K562 (cell line): Measurements from ENCODE around the gene PSMD14. TPM values are rescaled to one million over a fixed set of nuclear protein-coding genes. Genes with fewer than 3 reads are reported as not detected.

Experiments used
- ATAC-seq: fragments of 200-7000 bp; cut with Tn5 transposase; 3 replicates; pipeline ENCODE4 v1.9.1; 2020; ENCODE audit warnings: moderate library complexity
- BruUV-seq: library from RNA; stranded (reverse); fragments of 400-500 nt; replicated peaks from 2 replicates; lab custom pipeline; 2021; lab: Mats Ljungman, UMichigan
- CTCF ChIA-PET: fragments of 300-600 bp; formaldehyde crosslinking; extraction: SDS; loops from one replicate; lab custom pipeline; 2021; ENCODE audit warnings: low intra/inter-chr PET ratio; lab: Yijun Ruan, JAX
- POLR2A ChIA-PET: fragments of 300-600, 350-650 bp; sonication (Branson Sonifier 250); formaldehyde crosslinking; extraction: SDS; loops from one replicate; lab custom pipeline; 2021; ENCODE audit warnings: antibody characterized with exemption, inconsistent platforms; lab: Yijun Ruan, JAX
- DNase-seq, 4 experiments: peaks; one replicate each; pipeline versions ENCODE4 v3.0.0 to v3.0.0-alpha.2; 2011 to 2018; ENCODE audit warnings: low spot score in 3 of 4, mixed read lengths in 3 of 4; ENCODE audit errors: extremely low read depth in 1 of 4
- FAIRE-seq: peaks from 2 replicates; lab custom pipeline; 2011; peaks lifted over from hg19 to GRCh38; lab: Jason Lieb, UNC
- H2AFZ ChIP-seq: 2 replicates; pipeline ENCODE4 v1.6.0; 2011; ENCODE audit warnings: low read depth, low read length, control low read depth, inconsistent platforms
- H3K27ac ChIP-seq: fragments of 200-600 bp; 3 replicates; pipeline ENCODE4 v1.8.0; 2011; ENCODE audit warnings: low read depth, mild to moderate bottlenecking, control low read depth, inconsistent platforms, low read length, moderate library complexity, mixed read lengths; ENCODE audit errors: extremely low read depth
- H3K27me3 ChIP-seq, 2 experiments: fragments of 300-600 bp in 1 of 2; 2 replicates in 1 of 2; 3 replicates in 1 of 2; pipeline versions ENCODE4 v1.6.0 to v1.8.0; 2011; ENCODE audit warnings: inconsistent platforms in 2 of 2, low read length in 2 of 2, mild to moderate bottlenecking in 1 of 2, mixed read lengths in 1 of 2, moderate library complexity in 1 of 2; ENCODE audit not compliant: control insufficient read depth in 2 of 2, insufficient read depth in 2 of 2
- H3K36me3 ChIP-seq: fragments of 300-600 bp; 3 replicates; pipeline ENCODE4 v1.8.0; 2011; ENCODE audit warnings: mild to moderate bottlenecking, low read length, inconsistent platforms; ENCODE audit not compliant: control insufficient read depth, insufficient read depth
- H3K4me1 ChIP-seq, 2 experiments: fragments of 200-600 bp in 1 of 2; replicated peaks in 1 of 2; 2 replicates in 1 of 2; 3 replicates in 1 of 2; pipeline versions ENCODE4 v1.5.1 to v1.8.0; 2011; ENCODE audit warnings: inconsistent platforms in 2 of 2, low read length in 2 of 2, mild to moderate bottlenecking in 1 of 2, mixed read lengths in 1 of 2, moderate library complexity in 1 of 2; ENCODE audit not compliant: control insufficient read depth in 2 of 2, insufficient read depth in 2 of 2
- H3K4me2 ChIP-seq: 2 replicates; pipeline ENCODE4 v1.6.1; 2011; ENCODE audit warnings: low read length, control low read depth, inconsistent platforms, mixed read lengths; ENCODE audit not compliant: insufficient read depth
- H3K4me3 ChIP-seq: fragments of 200-600 bp; sonication (generic), shearing (Covaris generic); 2 replicates; pipeline ENCODE4 v1.5.1; 2016; ENCODE audit warnings: control low read depth, inconsistent platforms
- H3K79me2 ChIP-seq: fragments of 200-600 bp; 3 replicates; pipeline ENCODE4 v1.8.0; 2011; ENCODE audit warnings: low read length, inconsistent platforms; ENCODE audit not compliant: control insufficient read depth, insufficient read depth
- H3K9ac ChIP-seq, 2 experiments: 2 replicates each; pipeline versions ENCODE4 v1.6.0 to v1.6.1; 2011; ENCODE audit warnings: low read depth in 2 of 2, low read length in 2 of 2, control low read depth in 1 of 2, inconsistent platforms in 1 of 2, mild to moderate bottlenecking in 1 of 2, mixed read lengths in 1 of 2; ENCODE audit not compliant: insufficient read depth in 1 of 2
- H3K9me1 ChIP-seq: one replicate; pipeline ENCODE4 v1.6.0; 2011; ENCODE audit warnings: inconsistent platforms, mild to moderate bottlenecking, low read length, moderate library complexity; ENCODE audit not compliant: control insufficient read depth, insufficient read depth
- H3K9me3 ChIP-seq: replicated peaks from 2 replicates; pipeline ENCODE4 v1.5.1; 2011; ENCODE audit warnings: low read depth, low read length, inconsistent platforms; ENCODE audit not compliant: control insufficient read depth, insufficient read depth
- H4K20me1 ChIP-seq: replicated peaks from 2 replicates; pipeline ENCODE4 v1.6.1; 2011; ENCODE audit warnings: low read length, inconsistent platforms, mixed read lengths; ENCODE audit not compliant: control insufficient read depth, insufficient read depth
- ASH1L ChIP-seq: fragments of 450-650 bp; IDR thresholded peaks from 2 replicates; pipeline ENCODE4 v1.6.1; 2018; ENCODE audit warnings: borderline replicate concordance, mild to moderate bottlenecking, low read depth; ENCODE audit not compliant: partially characterized antibody
- MAFG ChIP-seq: fragments of 450-650 bp; conservative IDR thresholded peaks from 2 replicates; pipeline ENCODE4 v1.6.1; 2016; ENCODE audit warnings: missing genetic modification characterization, missing compliant biosample characterization
- MIER1 ChIP-seq: fragments of 450-650 bp; IDR thresholded peaks from 2 replicates; pipeline ENCODE4 v1.6.1; 2016; ENCODE audit warnings: antibody characterized with exemption, mild to moderate bottlenecking, low read depth
- ZNF316 ChIP-seq: fragments of 450-650 bp; IDR thresholded peaks from 2 replicates; pipeline ENCODE4 v1.6.1; 2016
- WGBS: fragments of 100-300 bp; shearing (Covaris generic); methylation state at CpG from one replicate; pipeline ENCODE4 v1.1.6; 2016; ENCODE audit warnings: low coverage, mixed read lengths; ENCODE audit not compliant: insufficient coverage; ENCODE audit errors: missing lambda C conversion rate; 5-methylcytosine and 5-hydroxymethylcytosine counted together
- in situ Hi-C: fragments of 300-500 bp; cut with MboI; formaldehyde crosslinking; loops from 4 replicates; pipeline ENCODE4 v1.15.0; 2018; ENCODE audit warnings: inconsistent platforms, mixed read lengths
- intact Hi-C: fragments of 100-400 bp; cut with micrococcal nuclease; formaldehyde crosslinking; loops from 2 replicates; pipeline ENCODE4 v1.14.2; 2022
- polyA plus RNA-seq, 8 experiments: library from polyadenylated mRNA; depleted of rRNA in 4 of 8; stranded (reverse) in 5 of 8; unstranded in 3 of 8; fragments of >200 nt; fragmentation: Nextera tagmentation in 2 of 8; fragmentation: Illumina TruSeq in 1 of 8; extraction: Ambion mirVana in 2 of 8; extraction: Trizol in 1 of 8; gene quantifications; 2 replicates each; pipeline versions ENCODE4 v1.2.1 to v1.2.3, GENCODE V29; 2011 to 2014; ENCODE audit warnings: inconsistent platforms in 1 of 8, missing spikeins in 1 of 8
- total RNA-seq, 7 experiments: library from RNA; depleted of rRNA in 6 of 7; stranded (reverse); fragments of >200 nt in 6 of 7; fragmentation: Illumina TruSeq in 2 of 7; extraction: Trizol in 2 of 7; gene quantifications; 2 replicates each; pipeline versions ENCODE4 v1.2.1 to v1.2.3, GENCODE V29; 2011 to 2021; ENCODE audit warnings: low replicate concordance in 1 of 7
- TF ChIP-seq, protein P1 (sequence below): sonication (generic); formaldehyde crosslinking; IDR thresholded peaks from 2 replicates; pipeline ENCODE4 v1.9.0; 2022; ENCODE audit warnings: mild to moderate bottlenecking, missing genetic modification reagents

PSMD14 gene
- total and polyA plus RNA-seq, 9 of the 15 experiments (the other 6 are each of a cell fraction or from before 2014, with no cell fraction given): 151 to 515 (median 228) TPM

DNA sequence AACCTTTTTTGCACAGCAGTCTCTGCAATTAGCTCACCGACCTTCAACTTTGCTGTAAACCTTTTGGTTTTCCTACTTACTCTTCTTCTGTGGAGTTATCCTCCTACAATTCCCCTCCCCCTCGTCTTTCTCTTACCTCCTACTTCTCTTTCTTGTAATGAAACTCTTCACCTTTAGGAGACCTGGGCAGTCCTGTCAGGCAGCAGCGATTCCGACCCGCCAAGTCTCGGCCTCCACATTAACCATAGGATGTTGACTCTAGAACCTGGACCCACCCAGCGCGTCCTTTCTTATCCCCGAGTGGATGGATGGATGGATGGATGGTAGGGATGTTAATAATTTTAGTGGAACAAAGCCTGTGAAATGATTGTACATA is 116.2 kb downstream of the PSMD14 start:
- no peaks in the 10 kb centered on the region for H3K36me3 ChIP-seq
- no peaks in the 10 kb centered on the region for H4K20me1 ChIP-seq
- H3K9me3 ChIP-seq: no peaks in the 10 kb centered on the region
- ChIA-PET CTCF (no interaction called here), POLR2A (interaction anchor here (1.1 kb wide), 1 partner anchor 116 kb away, joined by 3 read pairs; the partner anchor contains the start of gene PSMD14)
- DNase-seq (no peak), ATAC-seq (no peak), FAIRE-seq (no peak)
- H2AFZ ChIP-seq: no peak overlapping the region
- no TSS peak for BruUV-seq
- no peak overlapping the region for H3K4me3 ChIP-seq
- WGBS: 22% methylated on average over 9 of the region's 9 CpGs
- TF ChIP-seq ASH1L: no peak
- no peak for TF ChIP-seq MIER1
- peaks cover 0 to 19% of the 10 kb centered on the region in 2 experiments; a peak in 2 of 5 replicates for H3K4me1 ChIP-seq
- H3K27ac ChIP-seq: no peak overlapping the region
- H3K9ac ChIP-seq: no peak overlapping the region
- no peaks in the 10 kb centered on the region for H3K9me1 ChIP-seq
- intact Hi-C loops: no loop called here
- peaks cover 47 to 55% of the 10 kb centered on the region in 2 experiments; a peak in 4 of 5 replicates for H3K27me3 ChIP-seq
- in situ Hi-C loops: no loop called here
- H3K79me2 ChIP-seq: no peaks in the 10 kb centered on the region
- H3K4me2 ChIP-seq: no peak overlapping the region

DNA sequence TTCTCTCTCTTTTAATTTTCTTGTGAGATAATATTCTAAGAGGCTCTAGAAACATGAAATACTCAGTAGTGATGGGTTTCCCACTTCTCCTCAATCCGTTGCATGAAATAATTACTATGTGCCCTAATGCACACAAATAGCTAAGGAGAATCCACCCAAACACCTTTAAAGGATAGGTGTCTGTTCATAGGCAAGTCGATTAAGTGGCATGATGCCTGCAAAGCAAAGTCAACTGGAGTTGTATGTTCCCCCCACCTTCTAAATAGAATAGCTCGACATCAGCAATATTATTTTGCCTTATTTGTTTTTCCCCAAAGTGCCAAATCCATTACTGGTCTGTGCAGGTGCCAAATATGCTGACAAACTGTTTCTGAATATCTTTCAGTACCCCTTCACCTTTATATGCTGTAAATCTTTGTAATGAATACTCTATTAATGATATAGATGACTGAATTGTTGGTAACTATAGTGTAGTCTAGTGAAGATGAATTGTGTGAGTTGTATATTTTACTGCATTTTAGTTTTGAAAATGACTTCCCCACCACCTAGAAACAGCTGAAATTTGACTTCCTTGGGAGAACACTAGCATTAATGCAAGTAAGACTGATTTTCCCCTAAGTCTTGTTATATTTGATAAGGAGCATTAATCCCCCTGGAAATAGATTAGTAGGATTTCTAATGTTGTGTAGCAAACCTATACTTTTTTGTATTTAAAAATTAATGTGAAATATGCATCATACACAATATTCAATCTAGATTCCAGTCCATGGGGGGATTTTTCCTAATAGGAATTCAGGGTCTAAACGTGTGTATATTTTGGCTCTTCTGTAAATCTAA is 116.9 kb downstream of the PSMD14 start:
- DNase-seq: no peak
- ChIA-PET CTCF (no interaction called here), POLR2A (interaction anchor here (1.1 kb wide), 1 partner anchor 117 kb away, joined by 3 read pairs; the partner anchor contains the start of gene PSMD14)
- FAIRE-seq: no peak
- no peak overlapping the region for H3K9ac ChIP-seq
- no peak overlapping the region for H3K27ac ChIP-seq
- H3K9me1 ChIP-seq: no peaks in the 10 kb centered on the region
- WGBS: 2% methylated on average over 4 of the region's 4 CpGs
- peaks cover 42 to 54% of the 10 kb centered on the region in 2 experiments; a peak in 4 of 5 replicates for H3K27me3 ChIP-seq
- no peak for ATAC-seq
- no peak overlapping the region for H3K4me3 ChIP-seq
- no peaks in the 10 kb centered on the region for H3K79me2 ChIP-seq
- H4K20me1 ChIP-seq: no peaks in the 10 kb centered on the region
- H3K4me1 ChIP-seq: peaks cover 0 to 19% of the 10 kb centered on the region in 2 experiments; a peak in 2 of 5 replicates
- no peaks in the 10 kb centered on the region for H3K9me3 ChIP-seq
- in situ Hi-C loops: no loop called here
- H3K4me2 ChIP-seq: no peak overlapping the region
- 0 out of 2 replicates have a peak, but pooled peaks have one; percentile 10 for TF ChIP-seq MAFG (tag)
- TF ChIP-seq, protein P1, sequence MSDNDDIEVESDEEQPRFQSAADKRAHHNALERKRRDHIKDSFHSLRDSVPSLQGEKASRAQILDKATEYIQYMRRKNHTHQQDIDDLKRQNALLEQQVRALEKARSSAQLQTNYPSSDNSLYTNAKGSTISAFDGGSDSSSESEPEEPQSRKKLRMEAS (CRISPR knock-in tag): no peak
- TF ChIP-seq ZNF316: peak; percentile 54
- no peak overlapping the region for H2AFZ ChIP-seq
- intact Hi-C loops: no loop called here
- H3K36me3 ChIP-seq: no peaks in the 10 kb centered on the region
- BruUV-seq: no TSS peak
